NCI-H187 treated with DMSO at 0.1 percent for 48 hours (cell line): ENCODE measurements around the gene CHST15.

Experiments
- DNase-seq: peaks from one replicate; lab custom pipeline; 2025; lab: John Stamatoyannopoulos, UW

The CHST15 gene

DNA sequence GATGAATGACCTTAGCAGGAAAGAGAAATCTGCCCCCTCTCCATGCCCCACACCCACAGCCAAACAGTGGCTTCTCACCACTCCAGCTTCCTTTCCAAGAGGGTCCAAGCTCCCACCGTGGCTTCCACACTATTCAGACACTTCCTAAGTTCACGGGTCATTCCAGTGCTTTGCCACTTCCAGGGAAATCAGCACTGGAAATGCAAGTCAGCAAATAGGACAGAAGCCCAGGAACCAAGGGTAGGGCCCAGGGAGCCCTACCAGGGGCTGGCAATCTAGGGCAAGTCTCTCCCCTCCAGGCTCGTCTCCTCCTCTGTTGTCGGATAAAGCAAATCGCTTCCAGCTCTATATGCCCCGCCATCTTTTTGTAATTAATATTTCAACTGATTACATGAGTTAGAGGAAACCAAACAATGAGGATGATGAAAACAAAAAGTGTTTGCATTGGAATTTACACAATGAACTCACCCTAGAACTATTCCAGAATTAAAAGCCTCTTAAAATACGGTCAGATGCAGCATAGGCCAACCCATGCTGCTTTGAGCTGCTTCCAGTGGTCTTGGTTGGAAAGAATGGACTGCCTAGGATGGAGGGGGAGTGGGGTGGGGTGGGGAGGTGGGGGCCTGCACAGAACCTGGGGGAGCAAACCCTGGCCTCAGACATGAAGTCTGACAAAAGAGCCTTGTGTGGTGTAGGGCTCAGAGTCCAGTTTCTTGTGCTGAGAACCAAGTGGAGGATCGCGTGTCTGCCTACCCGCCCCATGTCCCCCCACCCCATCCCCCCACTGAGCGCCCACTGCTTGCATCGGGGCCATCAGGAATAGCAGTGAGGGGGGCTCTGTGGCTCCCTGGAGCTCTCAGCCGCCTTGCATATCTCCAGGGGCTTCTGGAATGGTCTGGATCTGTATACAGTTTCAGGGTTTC, 127.2 kb downstream of the CHST15 start:
- no peak for DNase-seq

DNA sequence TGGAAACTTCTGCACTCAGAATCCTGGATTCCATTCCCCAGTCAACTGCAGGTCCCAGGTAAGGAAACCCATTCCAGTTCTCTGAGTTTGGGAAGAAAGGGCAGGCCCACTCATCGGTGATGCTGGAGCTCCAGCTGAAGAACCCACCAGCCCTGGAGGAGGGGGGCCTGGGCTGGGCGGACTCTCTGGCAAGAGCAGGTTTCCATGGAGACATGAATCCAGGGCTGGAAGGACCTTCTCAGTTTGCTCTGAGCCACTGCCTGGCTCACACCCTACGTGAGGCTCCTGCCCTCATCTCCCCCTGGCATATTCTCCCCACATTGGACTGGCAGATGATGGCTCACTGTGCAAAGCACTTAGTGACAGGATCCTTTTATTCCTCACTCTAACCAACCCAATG, 128.4 kb downstream of the CHST15 start:
- no peak for DNase-seq

DNA sequence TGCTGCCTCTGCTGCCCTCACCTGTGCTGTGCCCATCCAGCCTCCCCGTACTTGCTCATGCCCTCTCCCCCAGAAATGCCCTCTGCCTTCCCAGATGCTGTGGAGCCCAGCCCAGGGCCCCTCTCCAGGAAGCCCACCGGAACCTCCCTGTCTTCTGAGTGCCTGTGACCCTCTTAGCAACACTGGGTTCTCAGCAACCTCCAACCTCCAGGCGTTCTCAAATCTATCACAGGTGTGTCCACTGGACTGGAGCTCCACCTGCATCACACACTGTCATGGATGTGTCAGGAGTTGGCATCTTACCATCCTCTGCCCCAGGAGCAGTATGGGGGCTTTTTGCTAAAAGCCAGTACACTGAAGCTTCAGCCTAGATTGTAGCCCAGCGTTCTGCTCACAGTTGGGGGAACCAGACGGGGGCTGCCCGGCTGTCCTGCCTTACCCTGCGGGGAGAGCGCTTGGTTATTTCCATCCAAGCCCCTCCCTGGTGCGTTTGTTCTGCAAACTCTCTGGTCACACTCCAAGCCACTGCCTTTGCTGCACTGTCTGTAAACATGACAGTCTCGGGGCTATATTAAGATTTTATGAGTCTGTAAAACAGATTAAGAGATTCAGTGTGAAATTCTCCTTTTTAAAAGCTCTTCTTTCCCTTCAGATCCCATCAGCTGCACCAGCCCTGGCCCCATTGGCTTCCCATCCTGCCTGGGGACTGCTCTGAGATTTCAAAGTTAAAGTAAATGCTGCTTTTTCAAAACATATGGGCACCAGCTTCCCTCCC, 130.5 kb downstream of the CHST15 start:
- DNase-seq: no peak

DNA sequence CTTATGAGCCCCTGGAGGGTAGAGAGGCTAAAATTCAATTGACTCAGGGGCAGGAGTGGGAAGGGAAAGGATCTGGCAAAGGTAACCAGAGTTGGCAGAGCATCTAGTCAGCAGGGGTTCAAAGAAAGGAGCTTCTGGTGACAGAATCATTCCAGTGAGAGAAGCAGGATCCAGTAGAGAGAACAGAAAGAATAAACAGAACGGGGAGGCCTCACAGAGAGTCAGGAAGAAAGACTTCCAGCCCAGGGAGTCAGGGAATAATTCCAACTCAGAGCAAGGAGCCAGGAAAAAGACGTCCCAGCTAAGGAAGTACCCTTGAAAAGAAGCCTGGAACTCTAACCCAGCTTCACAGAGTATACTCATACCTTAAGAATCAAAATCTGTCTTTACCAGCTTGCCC, 135.2 kb downstream of the CHST15 start:
- no peak for DNase-seq
